NCI-H69 (cell line): Measurements from ENCODE around the gene SSTR4.
A peak's percentile ranks its signal among the peaks of the same experiment; 100 is the strongest.
"Not testable (repeated sequence)": the region's sequence is repeated elsewhere in the genome, so short reads cannot be mapped to it uniquely, and the experiment has no call there.

Experiments
- DNase-seq: peaks from one replicate; lab custom pipeline; 2025; lab: John Stamatoyannopoulos, UW

SSTR4 gene

DNA sequence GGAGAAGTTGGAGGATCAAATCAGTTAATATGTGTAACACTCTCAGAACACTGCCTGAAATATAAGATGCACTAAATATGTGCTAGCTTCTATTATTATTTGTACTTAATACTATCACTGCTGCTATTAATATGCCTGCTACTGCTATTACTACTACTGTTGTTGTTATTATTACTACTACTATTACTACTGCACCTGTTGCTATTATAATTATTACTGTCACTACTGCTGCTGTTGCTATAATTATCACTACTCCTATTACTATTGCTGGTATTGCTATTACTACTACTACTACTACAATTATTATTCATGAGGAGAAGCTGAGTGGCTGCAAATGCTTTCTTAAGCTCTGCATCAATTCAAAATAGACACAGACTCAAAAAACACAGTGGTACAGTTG is 16.7 kb upstream of the SSTR4 start:
- no peak for DNase-seq

DNA sequence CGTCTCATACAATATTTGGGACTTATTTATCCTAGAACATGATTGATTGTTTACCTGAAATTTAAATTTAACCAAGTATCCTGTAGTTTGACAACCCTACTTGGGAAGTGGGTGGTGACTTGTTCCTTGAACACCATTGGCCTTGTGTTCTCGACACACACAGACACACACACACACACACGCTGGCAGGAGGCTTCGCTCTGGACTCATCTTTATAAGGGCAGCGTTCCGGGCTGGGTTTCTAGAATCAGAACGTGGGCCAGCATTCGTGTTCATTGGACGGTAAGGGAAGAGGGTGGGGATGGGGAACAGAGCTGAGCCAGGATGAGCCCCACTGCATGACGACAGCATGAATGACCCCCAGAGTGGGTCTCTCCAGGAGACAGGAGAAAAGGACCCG is 16.2 kb upstream of the SSTR4 start:
- DNase-seq, result no peak

DNA sequence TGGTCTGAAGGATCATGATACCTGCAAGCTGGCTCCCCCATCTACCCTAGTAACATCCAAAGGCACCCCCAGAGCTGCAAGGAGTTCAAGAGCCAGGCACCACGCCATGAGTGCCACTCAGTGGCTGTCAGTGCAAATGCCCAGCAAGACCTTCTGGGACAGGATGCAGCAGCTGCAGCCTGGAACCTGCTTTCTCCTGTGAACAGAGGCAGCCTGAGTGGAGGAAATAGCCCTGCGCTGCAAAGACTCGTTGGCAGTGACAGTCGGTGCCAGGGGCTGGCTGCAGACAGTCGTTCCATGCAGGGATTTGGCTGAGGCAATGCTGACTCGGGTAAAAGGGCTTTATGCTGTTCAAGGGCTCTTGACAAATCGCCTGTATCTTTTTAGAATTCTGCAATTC is 15.7 kb upstream of the SSTR4 start:
- DNase-seq, result peak; percentile 12

DNA sequence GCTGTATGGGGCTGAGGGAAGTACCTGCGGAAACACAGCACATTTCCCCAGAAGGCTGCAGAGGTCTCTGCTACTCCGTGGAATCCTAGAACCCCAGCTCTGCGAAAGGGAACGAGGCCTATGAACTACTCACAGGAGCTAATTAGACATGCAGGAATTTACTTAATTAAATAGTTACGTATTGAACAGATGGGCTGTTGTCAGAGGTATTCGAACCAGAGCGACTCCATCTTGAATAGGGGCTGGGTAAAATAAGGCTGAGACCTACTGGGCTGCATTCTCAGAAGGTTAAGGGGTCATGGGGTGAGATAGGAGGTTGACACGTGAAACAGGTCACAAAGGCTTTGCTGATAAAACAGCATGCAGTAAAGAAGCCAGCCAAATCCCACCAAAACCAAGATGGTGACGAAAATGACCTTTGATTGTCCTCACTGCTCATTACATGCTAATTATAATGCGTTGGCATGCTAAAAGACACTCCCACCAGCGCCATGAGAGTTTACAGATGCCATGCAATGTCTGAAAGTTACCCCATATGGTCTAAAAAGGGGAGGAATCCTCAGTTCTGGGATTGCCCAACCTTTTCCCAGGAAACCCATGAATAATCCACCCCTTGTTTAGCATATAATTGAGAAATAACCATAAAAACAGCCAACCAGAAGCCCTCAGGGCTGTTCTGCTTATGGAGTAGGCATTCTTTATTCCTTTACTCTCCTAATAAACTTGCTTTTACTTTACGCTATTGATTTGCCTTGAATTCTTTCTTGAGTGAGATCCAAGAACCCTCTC is 14.7 kb upstream of the SSTR4 start:
- DNase-seq, result no peak

DNA sequence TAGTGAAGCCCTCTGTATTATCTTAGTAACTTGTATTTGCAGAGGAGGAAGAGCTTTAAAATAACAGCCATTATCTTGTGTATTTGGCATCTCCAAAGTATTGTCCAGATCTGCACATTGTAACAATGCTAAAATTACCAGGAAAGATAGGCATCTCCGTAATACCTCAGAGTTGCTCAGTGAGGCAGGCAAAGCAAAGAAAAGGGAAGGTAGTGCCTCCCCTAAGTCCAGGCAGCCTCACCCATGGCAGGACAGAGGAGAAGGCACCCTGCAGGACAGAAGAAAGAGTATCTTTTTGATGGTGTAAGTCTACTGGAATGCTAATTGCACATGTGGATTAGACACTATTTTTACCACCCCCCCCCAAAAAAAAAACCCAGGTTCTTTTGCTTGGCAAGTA is 13.6 kb upstream of the SSTR4 start:
- peak; percentile 19 for DNase-seq

DNA sequence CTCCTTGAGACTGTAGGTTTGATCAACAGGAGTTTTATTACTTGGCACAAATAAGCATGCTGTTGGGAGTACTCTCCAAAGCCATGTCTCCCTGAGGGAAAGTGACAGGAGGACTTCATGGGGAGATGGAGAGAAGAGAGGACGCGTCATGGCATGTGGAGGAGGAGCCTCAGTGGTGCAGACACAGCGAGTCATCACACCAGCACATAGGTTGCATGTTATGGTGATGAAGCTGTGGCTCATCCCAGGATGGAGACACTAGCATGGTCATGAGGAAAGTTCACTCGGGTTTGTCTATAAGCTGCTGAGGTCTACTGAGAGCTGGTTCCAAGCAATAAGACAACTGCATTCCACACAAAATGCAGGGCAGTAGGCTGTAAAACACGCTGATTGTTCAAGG is 13.2 kb upstream of the SSTR4 start:
- DNase-seq, result no peak

DNA sequence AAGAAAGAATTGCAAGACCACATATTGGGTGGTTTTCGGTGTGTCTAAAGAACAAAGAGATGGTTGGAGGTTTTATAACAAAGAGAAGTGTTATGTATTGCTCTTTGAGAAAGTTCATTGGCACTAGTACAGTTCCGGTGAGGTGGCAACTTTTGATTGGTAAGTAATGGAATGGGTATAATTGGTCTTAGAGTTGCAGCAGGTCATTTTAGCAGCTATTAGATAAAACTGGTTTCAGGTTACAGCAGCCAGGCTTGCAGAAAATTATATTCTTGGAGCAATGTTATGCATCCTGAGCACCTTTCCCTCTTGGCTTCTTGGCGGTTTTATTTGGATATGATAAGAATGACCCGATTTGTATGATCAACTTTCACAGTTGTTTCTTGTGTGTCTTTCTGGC is 12.3 kb upstream of the SSTR4 start:
- no peak for DNase-seq

DNA sequence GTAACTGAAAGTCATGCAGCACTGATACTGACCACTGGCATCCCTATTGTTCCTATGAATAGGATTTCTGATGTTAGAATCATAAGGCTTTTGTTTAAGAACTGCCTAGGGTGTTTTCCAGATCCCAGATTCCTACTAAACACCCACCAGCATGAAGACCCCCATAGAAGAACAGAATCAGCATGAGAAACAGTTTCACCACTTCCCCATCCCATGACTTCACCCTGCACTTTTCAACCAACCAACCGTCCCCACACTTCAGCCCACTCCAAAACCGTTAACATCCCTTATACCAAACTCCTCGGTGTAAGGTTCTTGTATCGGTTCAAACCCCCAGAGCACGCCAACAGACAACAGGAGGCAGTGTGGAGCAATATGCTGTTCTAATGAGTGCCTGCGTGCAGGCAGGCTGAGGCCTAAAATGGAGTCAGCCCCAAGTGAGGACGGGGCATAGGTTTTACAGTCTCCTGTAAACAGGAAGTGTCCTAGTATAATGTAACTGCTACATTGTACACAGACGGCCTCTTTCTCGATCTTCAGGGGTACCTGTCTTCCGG is 11.4 kb upstream of the SSTR4 start:
- no peak for DNase-seq

DNA sequence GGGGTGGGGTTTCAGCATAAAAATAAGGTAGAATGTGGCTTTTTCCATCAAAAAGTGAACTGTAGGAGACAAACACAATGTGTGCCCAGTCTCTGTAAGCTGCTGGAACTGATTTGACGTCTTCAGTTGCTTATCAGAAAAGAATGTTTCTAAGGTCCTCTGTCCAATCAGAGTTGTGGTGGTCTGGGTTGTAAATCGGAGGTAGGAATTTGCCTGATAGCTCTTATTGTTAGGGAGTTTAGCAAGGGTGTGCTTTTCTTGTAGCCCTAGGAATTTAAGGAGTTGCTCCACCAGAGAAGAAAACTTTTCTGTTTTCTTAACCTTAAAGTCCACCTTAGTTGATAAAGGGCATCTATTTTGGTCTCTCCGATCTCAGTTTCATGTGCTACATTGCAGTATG is 10.4 kb upstream of the SSTR4 start:
- DNase-seq, result no peak

DNA sequence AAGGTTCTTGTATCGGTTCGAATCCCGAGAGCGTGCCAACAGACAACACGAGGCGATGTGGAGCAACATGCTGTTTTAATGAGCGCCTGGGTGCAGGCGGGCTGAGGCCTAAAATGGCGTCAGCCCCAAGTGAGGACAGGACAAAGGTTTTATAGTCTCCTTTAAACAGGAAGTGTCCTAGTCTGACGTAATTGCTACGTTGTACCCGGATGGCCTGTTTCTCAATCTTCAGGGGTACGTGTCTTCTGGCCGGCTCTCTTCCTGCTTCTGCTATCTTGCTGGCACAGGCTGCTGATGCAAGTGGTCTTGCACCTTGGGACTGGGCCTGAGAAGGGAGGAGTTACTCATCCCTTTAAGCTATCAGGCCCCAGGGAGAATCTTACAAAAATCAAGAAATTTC is 9.6 kb upstream of the SSTR4 start:
- not testable (repeated sequence) for DNase-seq

DNA sequence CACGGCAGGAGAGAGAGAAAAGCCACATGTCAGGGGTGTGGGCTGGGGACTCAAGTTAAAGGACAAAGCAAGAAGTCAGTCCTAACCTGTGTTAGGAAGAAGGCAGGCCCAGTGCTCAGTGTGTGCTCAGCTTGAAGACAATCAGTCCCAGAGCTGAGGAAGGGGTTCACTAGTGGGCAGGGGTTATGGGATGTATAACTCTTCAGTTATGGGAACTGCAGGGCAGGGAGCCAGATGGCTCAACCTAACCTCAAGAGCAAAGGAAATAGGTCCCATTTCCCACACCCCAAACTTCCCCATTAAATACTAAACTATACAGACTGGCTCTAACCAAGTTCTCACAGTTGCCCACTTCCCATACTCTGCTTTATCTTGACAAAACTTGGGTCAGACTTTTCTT is 7.4 kb upstream of the SSTR4 start:
- DNase-seq, result no peak

DNA sequence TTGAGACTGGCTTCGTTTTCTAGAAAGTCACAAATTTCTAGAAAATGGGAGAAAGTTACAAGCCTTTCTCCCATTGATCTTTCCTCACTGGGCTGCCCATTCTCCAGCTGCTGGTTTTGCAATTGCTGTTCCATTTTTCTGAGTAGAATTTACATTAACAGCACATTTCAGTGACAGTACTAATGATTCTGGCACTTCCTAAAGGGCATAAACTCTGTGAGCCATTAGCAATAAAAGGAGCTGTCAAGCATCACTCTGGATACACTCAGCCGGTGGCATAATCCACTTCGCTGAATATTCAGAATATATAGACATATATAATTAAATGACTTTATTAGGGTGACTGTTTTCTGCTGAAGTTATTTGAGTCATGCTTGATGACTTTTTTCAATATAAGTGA is 6.7 kb upstream of the SSTR4 start:
- DNase-seq, result no peak

DNA sequence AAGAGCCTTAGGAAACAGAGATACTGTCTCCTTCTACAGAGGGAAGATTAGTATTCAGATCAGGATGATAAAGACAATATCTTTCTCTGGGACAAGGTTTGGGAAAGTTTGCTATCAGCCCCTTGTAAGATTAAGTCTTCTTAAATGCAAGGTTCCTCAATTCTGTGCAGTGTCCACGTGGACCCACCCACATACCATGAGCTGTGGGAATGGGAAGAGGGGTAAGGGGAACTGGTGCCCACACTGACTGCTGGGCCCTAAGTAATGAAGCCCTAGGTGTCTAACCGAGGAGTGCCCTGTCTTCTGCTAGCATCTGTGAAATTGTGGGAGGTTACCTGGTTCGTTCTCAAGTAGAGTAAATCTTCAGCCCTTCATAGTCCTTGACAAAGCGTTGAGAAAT is 5.8 kb upstream of the SSTR4 start:
- no peak for DNase-seq

DNA sequence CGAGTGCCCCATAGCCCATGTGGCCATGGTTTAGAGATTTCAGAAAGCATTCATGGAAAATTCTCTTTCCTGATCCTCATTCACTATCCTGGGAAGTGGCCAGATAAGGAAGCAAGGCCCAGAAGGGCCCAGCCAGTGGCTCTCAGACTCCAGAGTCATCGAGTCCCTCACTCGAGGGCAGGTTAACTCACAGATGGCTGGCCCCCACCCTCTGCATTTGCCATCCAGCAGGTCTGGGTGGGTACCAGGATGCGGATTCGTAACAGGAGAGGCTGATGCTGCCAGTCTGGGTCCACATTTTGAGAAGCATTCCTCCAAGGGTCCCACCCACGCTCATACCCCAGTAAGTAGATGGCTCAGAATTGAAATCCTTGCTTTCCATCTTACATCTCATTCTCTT is 3.8 kb upstream of the SSTR4 start:
- no peak for DNase-seq

DNA sequence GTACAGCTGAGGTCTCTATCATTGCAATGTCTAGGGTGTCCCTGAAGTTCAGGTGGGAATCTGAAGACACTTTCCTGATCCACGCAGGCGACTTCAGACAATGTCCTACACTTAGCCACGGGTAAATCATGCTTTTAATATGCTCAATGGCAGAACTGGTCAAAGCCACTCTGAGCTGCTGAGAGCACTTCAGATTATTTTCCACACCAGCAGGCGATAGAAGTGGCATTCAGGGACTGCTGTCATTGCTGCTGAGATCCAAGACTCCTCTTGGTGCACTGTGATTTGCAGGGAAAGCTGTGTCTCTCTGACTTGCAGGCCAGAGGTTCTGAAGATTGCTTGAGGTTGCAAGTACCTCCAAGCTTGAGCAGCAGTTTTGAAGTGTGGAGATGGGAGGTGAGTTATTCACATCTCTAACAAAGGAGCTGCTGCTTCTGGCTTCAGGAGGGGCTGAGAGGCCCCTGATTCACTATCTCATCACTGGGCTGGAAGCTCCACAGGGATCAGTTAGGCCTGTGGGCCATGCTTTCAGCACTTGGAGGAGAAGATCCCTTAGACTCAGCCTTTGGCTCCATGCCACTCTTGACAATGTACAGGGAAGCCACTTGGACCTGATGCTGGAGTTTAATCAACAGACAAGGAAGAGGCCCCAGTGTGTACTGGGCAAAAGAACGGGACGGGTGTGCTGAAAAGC is 2.9 kb upstream of the SSTR4 start:
- no peak for DNase-seq

DNA sequence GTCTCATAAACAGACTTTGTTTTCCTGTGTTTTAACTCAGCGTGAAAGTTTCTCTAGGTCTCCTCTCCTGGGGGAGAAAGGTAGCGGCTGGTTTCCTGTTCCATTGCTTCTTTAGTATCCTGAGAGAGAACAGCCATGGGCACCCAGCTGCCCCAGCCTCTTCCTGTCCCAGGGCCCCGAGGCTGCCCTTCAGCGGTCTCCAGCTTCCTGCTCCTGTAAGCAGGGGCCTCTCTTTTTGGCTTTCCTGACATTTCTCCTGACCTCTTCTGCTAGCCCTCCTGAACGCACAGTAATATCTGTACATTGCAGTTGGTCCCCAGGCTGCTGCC is 2.4 kb upstream of the SSTR4 start:
- no peak for DNase-seq

DNA sequence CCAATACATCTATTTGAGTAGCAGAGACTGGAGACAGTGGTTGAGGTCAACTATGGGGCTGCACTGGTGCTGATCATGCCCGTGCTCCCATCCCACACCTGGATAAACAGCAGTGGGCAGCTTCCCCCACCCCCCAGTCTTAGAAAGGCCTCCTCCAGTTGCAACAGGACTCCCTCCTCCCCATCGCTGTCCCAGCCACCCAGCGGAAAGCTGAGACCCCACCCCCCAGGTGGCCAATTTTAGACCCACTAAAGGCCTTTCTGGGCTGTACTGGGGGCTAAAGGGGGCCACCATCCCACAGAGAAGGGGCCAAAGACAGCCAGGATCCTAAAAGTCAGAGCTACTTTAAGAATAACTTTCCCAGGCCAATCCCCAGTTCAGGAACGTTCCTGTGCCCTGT is 1.2 kb upstream of the SSTR4 start:
- no peak for DNase-seq

DNA sequence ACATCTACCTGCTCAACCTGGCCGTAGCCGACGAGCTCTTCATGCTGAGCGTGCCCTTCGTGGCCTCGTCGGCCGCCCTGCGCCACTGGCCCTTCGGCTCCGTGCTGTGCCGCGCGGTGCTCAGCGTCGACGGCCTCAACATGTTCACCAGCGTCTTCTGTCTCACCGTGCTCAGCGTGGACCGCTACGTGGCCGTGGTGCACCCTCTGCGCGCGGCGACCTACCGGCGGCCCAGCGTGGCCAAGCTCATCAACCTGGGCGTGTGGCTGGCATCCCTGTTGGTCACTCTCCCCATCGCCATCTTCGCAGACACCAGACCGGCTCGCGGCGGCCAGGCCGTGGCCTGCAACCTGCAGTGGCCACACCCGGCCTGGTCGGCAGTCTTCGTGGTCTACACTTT is 619 bp downstream of the SSTR4 start:
- no peak for DNase-seq

DNA sequence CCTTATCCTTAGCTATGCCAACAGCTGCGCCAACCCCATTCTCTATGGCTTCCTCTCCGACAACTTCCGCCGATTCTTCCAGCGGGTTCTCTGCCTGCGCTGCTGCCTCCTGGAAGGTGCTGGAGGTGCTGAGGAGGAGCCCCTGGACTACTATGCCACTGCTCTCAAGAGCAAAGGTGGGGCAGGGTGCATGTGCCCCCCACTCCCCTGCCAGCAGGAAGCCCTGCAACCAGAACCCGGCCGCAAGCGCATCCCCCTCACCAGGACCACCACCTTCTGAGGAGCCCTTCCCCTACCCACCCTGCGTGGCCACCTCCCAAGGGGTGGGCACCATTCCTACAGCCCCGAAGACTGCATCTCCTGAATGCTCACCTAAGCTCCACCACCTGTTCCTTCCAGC is 1.3 kb downstream of the SSTR4 start:
- no peak for DNase-seq

DNA sequence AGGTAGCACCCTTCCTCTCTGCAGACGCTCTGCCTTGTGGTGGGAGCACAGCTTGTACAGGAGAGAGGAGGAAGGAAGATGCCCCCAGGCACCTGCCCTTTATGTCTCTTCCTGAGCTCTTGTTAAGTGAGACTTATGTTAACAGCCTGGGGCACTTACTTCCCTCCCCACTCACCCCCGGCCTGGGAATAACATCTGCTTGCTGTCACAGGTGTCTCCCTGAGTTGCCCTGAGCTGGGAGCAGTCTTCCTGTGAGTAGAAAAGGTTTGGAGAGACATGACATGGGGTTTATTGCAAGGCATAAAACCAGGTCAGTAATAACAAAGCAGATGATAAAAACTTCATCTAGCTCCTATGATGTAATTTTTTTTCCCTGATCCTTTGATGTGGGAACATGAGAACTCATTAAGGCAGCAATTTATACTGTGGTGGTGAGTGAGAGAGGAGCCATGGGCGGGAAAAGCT is 1.9 kb downstream of the SSTR4 start:
- peak; percentile 91 for DNase-seq

DNA sequence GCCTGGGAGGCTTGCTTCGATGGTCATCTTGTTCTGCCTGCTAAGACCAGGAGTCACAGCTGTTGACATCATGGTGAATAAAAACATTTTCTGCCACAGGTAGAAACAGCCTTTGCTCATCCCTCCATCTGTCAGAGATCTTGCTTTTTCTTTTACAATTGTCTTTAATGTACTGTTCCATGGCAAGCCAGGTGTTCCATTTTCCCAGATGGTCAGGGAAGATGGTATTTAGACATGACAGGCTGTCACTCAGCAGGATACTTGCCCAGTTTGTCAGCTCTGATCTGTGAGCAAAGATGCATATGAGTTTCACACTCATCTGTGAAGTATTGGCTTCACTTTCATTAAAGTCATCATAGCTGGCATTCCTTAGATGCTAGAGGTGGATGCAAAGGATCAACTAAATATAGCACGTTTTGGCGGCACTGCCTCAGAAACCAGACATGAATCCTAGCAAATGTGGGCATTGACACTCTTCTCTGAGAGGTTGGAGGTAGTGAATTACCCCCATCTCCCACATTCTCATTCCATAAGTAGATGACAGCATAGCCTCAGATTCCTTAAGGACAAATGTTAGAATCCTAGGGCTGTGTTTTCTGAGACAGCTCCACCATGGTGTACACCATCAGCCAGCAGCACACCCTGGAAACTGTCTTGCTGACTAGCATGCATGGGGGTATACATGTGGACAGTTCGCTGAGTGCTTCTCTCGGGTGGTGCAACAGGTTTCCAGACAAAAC is 4.2 kb downstream of the SSTR4 start:
- peak; percentile 55 for DNase-seq

DNA sequence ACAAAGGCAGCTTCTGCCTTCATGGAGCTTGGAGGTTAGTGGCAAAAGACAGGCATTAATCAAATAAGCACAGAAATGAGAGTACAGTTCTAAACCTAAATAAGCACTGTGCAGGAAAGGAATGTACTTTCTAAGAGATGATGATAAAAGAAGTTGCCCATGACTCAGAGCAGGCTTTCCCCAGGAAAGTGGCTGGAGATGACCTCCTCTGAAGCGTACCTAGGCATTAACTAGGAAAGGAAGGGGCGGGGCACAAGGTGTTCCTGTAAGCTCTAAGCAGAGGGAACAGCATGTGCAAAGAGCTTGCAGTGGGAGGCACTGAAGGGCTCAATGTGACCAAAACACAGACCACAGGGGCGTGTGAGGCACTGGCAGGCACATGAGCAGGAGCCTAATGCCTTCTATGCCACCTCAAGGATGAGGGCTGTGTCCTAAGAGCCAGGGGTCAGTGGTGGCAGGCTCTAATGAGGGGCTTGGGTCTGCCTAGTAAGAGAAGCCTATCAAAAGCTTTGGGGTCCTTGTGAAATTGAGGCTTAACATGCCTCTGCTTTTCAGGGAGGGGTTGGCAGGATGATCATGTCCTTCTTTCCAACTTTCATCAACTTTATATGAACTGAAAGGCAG is 4.9 kb downstream of the SSTR4 start:
- DNase-seq, result peak; percentile 28
